Measurements from ENCODE around the gene ZBTB45. TPM values are rescaled to one million over a fixed set of nuclear protein-coding genes. Genes with fewer than 3 reads are reported as not detected.

Gene ZBTB45
- total RNA-seq, 1 experiment from 2014 or later: 12.0 TPM

DNA sequence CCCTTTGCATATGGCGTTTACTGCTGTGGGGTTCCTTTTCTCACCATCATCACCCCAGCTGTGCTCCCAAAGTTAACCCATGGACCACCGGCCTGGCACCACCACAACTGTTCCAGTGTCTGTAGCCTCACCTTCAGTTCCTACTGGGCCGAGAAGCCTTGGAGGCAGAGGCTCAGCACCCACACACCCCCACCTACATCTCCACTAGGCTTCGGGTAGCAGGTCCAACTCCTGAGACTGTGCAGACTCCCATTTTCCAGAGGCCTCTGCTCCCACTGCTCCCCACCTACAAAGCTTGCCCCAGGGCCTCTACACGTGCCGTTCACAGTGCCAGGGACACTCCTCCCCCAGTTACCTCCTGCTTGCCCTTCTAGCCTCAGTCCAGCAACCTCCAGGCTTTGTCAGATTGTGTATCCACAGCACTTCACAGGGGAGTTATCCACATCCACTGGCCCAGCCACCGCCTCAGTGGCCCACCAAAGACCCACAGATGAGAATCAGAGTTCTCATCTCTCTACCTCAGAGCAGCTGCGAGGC lies 21.9 kb downstream of the ZBTB45 start:
- no peak overlapping the region for H3K27ac ChIP-seq (ENCODE audit: low read depth, low read length)
- H3K9me3 ChIP-seq (ENCODE audit: control insufficient read depth in 1 of 2, insufficient read depth in 1 of 2, low read depth in 1 of 2, low read length in 2 of 2): no peaks in the 10 kb centered on the region
- TF ChIP-seq ELF1 (IDR thresholded peaks at IDR 0.05; ENCODE audit: borderline replicate concordance, low read depth) (no peak), ZFX (IDR thresholded peaks at IDR 0.05) (no peak), EZH2 (IDR thresholded peaks at IDR 0.05) (no peak), RAD21 (IDR thresholded peaks at IDR 0.05; ENCODE audit: low read depth) (no peak), EGR1 (IDR thresholded peaks at IDR 0.05; ENCODE audit: low read depth) (no peak), POLR2A (IDR thresholded peaks at IDR 0.05; ENCODE audit: borderline replicate concordance, extremely low read depth, insufficient read depth, insufficient read length) (no peak), YY1 (IDR thresholded peaks at IDR 0.05; ENCODE audit: extremely low read depth, insufficient replicate concordance, low read depth, low read length) (no peak)
- TF ChIP-seq, protein P1, sequence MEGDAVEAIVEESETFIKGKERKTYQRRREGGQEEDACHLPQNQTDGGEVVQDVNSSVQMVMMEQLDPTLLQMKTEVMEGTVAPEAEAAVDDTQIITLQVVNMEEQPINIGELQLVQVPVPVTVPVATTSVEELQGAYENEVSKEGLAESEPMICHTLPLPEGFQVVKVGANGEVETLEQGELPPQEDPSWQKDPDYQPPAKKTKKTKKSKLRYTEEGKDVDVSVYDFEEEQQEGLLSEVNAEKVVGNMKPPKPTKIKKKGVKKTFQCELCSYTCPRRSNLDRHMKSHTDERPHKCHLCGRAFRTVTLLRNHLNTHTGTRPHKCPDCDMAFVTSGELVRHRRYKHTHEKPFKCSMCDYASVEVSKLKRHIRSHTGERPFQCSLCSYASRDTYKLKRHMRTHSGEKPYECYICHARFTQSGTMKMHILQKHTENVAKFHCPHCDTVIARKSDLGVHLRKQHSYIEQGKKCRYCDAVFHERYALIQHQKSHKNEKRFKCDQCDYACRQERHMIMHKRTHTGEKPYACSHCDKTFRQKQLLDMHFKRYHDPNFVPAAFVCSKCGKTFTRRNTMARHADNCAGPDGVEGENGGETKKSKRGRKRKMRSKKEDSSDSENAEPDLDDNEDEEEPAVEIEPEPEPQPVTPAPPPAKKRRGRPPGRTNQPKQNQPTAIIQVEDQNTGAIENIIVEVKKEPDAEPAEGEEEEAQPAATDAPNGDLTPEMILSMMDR (IDR thresholded peaks at IDR 0.05 in 2 of 3, conservative IDR thresholded peaks at IDR 0.05 in 1 of 3; ENCODE audit: borderline replicate concordance in 1 of 3, insufficient read depth in 1 of 3, low read depth in 2 of 3, low read length in 2 of 3): no peak
- TF ChIP-seq, protein P2, sequence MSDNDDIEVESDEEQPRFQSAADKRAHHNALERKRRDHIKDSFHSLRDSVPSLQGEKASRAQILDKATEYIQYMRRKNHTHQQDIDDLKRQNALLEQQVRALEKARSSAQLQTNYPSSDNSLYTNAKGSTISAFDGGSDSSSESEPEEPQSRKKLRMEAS (IDR thresholded peaks at IDR 0.05): no peak
- TF ChIP-seq, protein P3, sequence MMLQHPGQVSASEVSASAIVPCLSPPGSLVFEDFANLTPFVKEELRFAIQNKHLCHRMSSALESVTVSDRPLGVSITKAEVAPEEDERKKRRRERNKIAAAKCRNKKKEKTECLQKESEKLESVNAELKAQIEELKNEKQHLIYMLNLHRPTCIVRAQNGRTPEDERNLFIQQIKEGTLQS (IDR thresholded peaks at IDR 0.05): no peak
- H4K20me1 ChIP-seq (ENCODE audit: insufficient read depth): no peaks in the 10 kb centered on the region
- CTCF ChIA-PET: no interaction called here
- intact Hi-C loops (cut with micrococcal nuclease): no loop called here
- H3K9ac ChIP-seq (ENCODE audit: low read length): no peak overlapping the region; the same call in 1 of the 2 replicates
- no peaks in the 10 kb centered on the region for H3K9me2 ChIP-seq (ENCODE audit: insufficient read depth)
- POLR2A ChIA-PET: no interaction called here
- no peak overlapping the region for H2AFZ ChIP-seq (ENCODE audit: low read depth, low read length, poor library complexity, severe bottlenecking)
- peaks cover 17% of the 10 kb centered on the region for H3K79me2 ChIP-seq (ENCODE audit: insufficient read depth, low read length)
- peaks cover 10 to 22% of the 10 kb centered on the region in 2 experiments; a peak in 3 of 4 replicates for H3K4me1 ChIP-seq (ENCODE audit: control insufficient read depth in 1 of 2, insufficient read depth in 2 of 2, low read length in 2 of 2)
- peak overlapping the region in 1 of 2 experiments; percentile 83; a peak in 1 of 4 replicates for H3K4me3 ChIP-seq (replicated peaks in 1 of 2; ENCODE audit: low read depth in 1 of 2, low read length in 2 of 2)
- H3K36me3 ChIP-seq (ENCODE audit: control insufficient read depth in 1 of 2, insufficient read depth in 2 of 2, low read length in 2 of 2): no peaks in the 10 kb centered on the region
- H3K27me3 ChIP-seq (ENCODE audit: insufficient read depth, low read length): no peaks in the 10 kb centered on the region
- ATAC-seq (no peak), DNase-seq (ENCODE audit: low read depth, low spot score) (no peak)
- no TSS peak for BruUV-seq (replicated peaks)
- RAD21 ChIA-PET (ENCODE audit: low non-redundant PET in 1 of 2, low total read pairs in 2 of 2, uncharacterized antibody in 2 of 2, unreplicated experiment in 2 of 2): no interaction called here
- peak overlapping the region; percentile 88 for H3K4me2 ChIP-seq (ENCODE audit: low read length)
